ENCODE measurements around the gene FLAD1. TPM values are rescaled to one million over a fixed set of nuclear protein-coding genes. Genes with fewer than 3 reads are reported as not detected.

FLAD1 gene
- polyA plus RNA-seq (ENCODE audit: insufficient read length): 32.4 TPM
- long read RNA-seq, donor 1, transcript FLAD1-203 (8 exons, 1,730 nt): major isoform, 5 of 12 reads
- long read RNA-seq, donor 1, partial matches to known transcripts: 6 of 12 reads
- long read RNA-seq, donor 1, other reads (novel, unspliced or antisense): 0 of 12 reads
- long read RNA-seq, donor 2, transcript FLAD1-203 (8 exons, 1,730 nt): major isoform, 6 of 6 reads
- long read RNA-seq, donor 2, partial matches to known transcripts: 0 of 6 reads
- long read RNA-seq, donor 2, other reads (novel, unspliced or antisense): 0 of 6 reads
- long read RNA-seq, donor 3, partial matches to known transcripts: 0 of 5 reads
- long read RNA-seq, donor 3, other reads (novel, unspliced or antisense): 0 of 5 reads
- long read RNA-seq, donor 4: 0 reads
- long read RNA-seq, donor 5, transcript FLAD1-203 (8 exons, 1,730 nt): major isoform, 11 of 18 reads
- long read RNA-seq, donor 5, partial matches to known transcripts: 5 of 18 reads
- long read RNA-seq, donor 5, other reads (novel, unspliced or antisense): 0 of 18 reads
- long read RNA-seq, donor 6, transcript FLAD1-203 (8 exons, 1,730 nt): major isoform, 6 of 12 reads
- long read RNA-seq, donor 6, partial matches to known transcripts: 5 of 12 reads
- long read RNA-seq, donor 6, other reads (novel, unspliced or antisense): 0 of 12 reads
- long read RNA-seq, donor 7, transcript FLAD1-203 (8 exons, 1,730 nt): major isoform, 7 of 19 reads
- long read RNA-seq, donor 7, partial matches to known transcripts: 7 of 19 reads
- long read RNA-seq, donor 7, other reads (novel, unspliced or antisense): 0 of 19 reads
- long read RNA-seq, donor 8, partial matches to known transcripts: 0 of 4 reads
- long read RNA-seq, donor 8, other reads (novel, unspliced or antisense): 0 of 4 reads

DNA sequence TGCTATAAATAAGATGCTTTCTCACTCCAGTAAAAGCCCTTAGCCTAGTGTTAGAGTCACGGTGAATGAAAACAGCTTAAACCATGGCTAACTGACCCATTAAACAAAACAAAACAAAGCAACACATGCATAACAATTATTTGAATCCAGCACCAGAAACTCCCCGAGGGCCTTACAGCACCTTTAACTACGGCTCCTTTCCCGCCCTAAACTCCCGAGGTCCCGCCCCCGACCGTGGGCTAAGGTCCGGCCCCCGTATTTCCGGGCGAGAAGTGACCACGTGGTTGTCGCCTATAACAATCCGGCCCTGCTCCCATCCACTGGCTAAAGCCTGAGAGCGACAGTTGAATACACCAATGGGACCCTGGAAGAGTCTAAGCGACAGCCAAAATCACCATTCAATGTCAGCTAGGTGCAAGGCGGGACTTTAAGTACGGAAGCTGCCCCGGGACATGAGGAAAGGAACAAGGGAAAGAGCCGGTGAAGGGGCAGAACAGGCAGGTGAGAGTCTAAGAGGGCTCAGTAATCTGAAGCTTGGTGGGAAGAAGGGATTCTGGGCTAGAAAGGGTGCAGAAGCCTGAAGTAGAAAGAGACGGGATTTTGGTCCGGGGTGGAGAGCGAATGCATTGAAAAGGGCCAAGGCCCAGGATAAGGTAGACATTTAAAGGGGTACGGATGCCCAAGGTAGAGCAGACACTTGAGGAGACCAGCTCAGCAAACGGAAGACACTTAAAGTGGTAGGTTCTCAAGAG, at the start of gene FLAD1:
FLAD1 (plus strand) TSS at position 448 of the 752 bp plus-strand sequence. CDS start 351 bp downstream, outside the sequence.
- DNase-seq: peak; percentile 100

DNA sequence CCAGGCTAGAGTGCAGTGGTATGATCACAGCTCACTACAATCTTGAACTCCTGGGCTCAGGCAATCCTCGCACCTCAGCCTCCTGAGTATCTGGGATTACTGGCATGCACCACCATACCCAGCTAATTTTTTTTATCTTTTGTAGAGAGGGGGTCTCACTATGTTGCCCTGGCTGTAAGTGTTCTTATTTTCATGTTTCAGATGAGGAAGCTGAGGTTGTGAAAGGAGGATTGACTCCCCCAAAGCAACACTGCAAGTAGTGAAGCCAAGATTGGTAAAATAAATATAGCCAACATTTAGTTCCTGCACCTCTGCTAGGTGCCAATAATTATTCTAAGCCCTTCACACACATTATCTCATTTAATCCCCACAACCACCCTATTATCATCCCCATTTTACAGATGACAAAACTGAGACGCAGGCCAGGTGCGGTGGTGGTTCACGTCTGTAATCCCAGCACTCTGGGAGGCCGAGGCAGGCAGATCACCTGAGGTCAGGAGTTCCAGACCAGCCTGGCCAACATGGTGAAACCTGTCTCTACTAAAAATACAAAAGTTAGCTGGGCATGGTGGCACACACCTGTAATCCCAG, 48.7 kb upstream of the FLAD1 start:
- DNase-seq: no peak

DNA sequence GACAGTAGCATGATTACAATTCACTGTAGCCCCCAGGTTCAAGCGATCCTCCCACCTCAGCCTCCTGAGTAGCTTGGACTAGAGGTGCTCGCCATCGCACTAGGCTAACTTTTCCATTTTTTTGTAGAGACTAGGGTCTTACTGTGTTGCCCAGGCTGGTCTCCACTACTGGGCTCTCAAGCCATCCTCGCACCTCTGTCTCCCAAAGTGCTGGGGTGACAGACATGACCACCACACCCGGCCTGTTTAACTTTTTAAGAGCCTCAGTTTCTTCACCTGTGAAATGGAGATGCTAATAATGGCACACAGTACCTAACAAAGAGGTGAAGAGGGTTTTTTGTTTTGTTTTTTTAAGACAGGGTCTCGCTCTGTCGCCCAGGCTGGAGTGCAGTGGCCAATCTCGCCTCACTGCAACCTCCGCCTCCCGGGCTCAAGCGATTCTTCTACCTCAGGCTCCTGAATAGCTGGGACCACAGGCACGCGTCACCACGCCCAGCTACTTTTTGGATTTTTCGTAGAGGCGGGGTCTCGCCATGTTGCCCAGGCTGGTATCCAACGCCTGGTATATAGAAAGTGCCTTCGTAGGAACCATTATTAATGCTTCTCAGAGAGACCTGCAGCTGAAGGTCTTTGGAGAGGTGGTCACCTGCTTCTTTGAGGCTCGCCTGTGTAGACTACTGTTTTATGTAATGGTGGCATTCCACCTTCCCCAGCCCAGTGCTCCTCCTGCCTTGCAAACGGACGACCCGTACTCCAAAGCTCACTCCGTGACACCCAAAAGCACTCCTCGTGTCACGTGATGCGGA, 47.2 kb upstream of the FLAD1 start:
- DNase-seq: no peak

DNA sequence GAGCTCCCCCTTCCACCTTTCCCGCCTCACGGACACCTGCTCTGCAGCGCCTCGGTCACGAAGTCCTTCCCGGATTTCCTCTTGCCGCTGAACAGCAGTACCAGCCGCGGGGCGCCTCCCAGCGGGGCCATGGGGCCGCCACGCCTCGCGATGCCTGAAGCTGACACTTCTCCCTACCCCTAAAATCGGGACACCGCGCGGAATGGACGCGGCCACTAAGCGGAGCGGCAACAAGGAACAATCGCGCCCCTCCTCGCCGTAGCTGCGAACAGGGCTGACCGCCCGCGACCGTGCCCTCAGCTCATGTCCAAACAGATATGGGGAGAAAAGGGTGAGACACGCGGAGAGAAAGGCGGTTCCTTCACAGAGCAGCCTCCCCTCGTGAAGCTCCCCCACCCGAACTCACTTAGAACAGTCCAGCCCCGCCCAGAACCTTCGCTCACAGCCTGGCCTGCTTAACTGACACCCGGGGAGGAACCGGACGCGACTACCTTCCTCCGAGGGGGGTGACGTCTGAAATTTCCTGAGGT, 46.5 kb upstream of the FLAD1 start, which contains the start of gene PMVK:
PMVK (minus strand) TSS at position 165 of the 530 bp plus-strand sequence; CDS start at position 131, 34 bp downstream.
- DNase-seq: peak; percentile 97

- DNase-seq: peak; percentile 94
Observed at GRCh38 chr1:154937085-154937987, 45.8 kb upstream of the FLAD1 start.

DNA sequence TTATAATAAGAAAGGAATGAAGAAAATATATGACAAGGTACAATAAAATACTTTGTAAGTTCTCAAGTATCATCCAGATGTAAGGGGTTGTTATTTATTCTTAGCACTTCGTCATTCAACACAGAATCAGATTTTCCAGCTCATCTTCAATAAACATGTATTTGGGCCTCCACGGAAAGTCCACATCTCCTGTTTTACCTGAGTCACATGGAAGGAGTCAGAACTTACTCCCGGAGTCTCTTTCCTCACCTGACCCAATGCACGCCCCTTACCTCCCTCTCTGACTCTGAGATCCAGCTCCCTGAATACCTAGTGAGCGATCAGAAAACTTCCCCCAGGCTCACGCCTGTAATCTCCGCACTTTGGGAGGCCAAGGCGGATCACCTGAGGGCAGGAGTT, 45.2 kb upstream of the FLAD1 start:
- no peak for DNase-seq

GRCh38 chr1:154938604-154939399, 44.3 kb upstream of the FLAD1 start:
- DNase-seq: no peak

DNA sequence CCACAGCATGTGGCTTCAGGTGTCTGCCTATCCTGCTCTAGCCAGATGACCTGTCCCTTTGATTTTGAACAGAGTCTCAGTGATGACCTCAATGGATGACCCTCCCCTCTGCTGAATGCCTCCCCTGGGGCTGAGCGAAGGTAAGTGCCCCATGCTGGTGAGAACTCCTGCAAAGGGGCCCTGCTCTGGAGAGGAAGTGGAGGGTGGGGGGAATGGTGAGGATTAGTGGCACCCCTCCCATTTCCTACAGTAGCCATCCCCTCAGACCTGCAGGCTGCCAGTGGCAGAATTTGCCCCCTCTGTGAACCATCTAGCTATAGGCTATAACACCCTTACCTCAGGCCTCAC, 43.0 kb upstream of the FLAD1 start:
- DNase-seq: no peak

DNA sequence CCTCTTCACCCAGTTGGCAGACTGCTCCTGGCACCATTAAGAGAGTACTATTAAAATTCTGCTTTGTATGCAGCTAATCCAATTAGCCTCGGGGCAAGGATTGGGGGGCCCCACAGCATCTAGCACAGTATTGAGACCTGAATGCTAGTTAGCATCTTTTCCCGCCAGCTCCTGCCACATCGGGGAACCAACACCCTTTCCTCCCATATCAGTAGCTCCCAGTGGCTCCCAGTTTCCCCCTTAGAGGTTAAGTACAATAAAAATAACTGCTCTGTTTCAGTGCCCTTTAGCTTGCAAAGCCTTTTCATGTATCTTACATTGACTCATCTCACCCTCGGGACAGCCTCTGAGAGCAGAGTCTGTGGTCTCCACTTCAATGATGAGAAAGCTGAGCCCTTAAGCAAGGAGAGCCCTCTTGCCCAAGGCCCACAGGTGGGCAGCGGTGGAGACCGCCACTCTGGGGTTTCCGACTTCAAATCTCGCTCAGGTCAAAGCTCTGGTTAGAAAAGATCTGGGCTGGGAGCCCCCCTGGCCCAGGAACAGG, 42.4 kb upstream of the FLAD1 start:
- DNase-seq: no peak

GRCh38 chr1:154941333-154942013, 41.7 kb upstream of the FLAD1 start:
- DNase-seq: no peak

DNA sequence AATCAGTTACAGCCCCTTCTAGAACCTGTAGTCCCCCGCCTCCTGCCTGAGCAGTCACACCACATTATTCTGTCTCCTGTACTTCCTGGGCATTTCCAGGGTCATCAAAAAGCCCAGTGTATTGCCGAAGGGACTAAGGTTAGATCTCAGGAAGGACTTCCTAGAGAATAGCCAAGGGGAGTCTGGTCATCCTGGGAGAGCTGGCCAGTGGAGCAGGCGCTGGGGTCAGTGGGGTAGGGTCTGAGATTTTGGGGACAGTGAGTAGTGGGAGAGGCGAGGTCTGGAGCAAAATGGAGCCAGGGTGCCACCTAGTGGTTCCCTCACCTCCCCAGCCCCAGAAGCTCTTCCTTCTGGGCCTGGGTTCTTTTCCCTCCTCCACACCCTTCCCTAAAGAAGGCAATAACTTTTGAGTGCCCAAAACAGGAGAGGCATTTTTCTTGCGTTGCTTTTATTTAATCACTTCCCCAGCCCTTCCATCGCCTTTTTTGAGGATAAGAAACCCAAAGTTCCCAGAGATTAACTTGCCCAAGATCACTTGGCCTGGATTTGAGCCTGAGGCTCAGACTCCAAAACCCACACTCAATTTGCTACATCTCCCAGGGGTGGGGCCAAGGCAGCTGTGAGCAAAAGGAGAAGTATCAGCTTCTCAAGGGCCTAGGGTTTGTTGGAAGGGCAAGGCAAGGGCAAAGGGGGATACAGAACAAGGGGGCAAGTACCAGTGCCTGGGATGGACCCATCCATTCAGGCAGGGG, 39.3 kb upstream of the FLAD1 start:
- no peak for DNase-seq

DNA sequence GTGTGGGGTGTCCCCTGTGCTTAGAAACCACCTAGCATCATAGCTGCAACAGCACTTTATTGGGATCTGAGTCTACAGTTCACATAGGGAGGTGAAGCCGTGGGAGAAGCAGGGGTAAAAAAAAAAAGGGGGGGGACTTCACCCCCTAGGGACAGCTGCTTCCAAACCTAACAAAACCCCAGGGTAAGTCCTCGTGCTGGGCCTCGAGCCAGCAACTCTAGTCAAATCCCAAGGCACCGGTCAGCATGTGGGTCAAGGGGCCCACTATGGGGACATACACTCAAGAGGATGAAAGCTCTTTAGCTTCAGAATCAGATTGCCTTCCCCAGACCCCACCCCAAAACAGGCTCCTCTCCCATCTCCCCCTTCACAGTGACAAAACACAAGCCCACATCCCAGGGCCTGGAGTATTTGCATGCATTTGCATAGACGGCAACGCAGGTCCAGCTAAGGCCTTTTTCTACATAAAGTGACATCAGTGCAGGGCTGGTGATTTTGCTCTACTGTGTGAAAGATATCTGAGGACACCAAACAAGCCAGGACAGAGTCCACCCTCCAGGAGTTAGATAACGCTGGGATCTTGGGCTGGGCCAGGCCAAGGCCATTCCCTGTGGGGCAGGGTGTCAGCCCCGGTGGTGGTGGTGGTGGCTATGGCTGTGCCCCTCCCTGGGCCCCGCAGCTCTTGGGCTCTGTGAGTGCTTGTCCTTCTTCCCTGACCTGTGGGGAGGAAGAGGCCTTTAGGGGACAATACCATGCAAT, 38.6 kb upstream of the FLAD1 start:
- DNase-seq: no peak

- DNase-seq: no peak
Observed at GRCh38 chr1:154945160-154945961, 37.8 kb upstream of the FLAD1 start.

DNA sequence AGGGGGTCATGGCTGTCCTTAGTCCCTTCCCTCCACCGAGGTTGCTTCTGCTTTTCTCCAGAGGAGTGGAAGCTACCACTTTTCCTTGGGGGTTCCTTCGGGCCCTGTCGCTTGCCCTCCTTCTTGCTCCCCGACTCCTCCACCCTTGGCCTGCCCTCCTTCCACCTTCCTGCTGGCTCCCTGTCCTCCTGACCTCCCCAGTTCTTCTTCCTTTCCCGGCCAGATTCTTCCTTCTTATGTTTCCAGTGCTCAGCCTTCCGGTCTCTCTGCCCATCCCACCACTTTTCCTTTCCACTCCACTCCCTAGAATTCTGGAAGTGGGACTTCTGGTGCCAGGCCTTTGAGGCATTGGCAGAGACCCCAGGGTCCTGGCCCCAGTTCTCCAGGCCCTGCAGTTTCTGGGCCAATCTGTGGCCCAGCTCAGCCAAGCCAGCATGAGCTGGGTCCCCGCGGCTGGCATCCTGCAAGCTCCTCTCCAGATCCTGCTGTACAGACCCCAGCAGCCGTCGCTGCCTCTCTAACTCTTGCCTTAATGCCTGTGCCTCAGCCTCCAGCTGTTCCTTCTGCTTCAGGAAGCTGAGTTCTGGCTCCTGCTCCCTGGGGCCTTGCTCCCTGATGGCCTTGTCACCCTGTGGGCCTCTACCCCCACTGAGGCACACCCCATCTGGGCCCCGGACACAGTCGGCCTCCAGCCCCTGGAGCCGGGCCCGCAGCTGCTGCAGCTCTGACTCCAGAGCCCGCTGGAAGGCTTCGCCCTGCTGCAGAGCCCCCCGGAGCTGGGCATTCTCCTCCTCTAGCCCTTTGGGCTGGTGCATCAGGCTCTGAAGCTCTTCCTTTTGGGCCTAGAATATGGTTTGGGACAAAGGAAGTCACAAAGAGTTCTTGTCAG, 36.9 kb upstream of the FLAD1 start:
- DNase-seq: no peak

Data from left kidney (tissue), 8 donors.